Lower lobe of right lung (tissue), 2 donors: ENCODE results near the gene MFN2. TPM values are rescaled to one million over a fixed set of nuclear protein-coding genes. Genes with fewer than 3 reads are reported as not detected.
A peak's percentile ranks its signal among the peaks of the same experiment; 100 is the strongest.

ENCODE experiments used
- ATAC-seq, 2 donors: fragments of 200-7000 bp; cut with Tn5 transposase; one replicate each; pipeline ENCODE4 v1.9.1; 2020 to 2022; ENCODE audit warnings: mild to moderate bottlenecking in 2 of 2, moderate library complexity in 2 of 2
- DNase-seq: peaks from one replicate; pipeline ENCODE4 v3.0.0-alpha.2; 2020
- H3K27ac ChIP-seq: fragments of 200-600 bp; one replicate; pipeline ENCODE4 v1.8.0; 2022
- H3K27me3 ChIP-seq: fragments of 200-600 bp; one replicate; pipeline ENCODE4 v1.8.0; 2022; ENCODE audit warnings: low read depth
- H3K36me3 ChIP-seq: fragments of 200-600 bp; one replicate; pipeline ENCODE4 v1.8.0; 2022; ENCODE audit warnings: mild to moderate bottlenecking
- H3K4me1 ChIP-seq: fragments of 200-600 bp; one replicate; pipeline ENCODE4 v1.8.0; 2022
- H3K4me3 ChIP-seq: fragments of 200-600 bp; one replicate; pipeline ENCODE4 v1.8.0; 2022; ENCODE audit warnings: mild to moderate bottlenecking
- H3K9me3 ChIP-seq: fragments of 200-600 bp; one replicate; pipeline ENCODE4 v1.8.0; 2022
- intact Hi-C: fragments of 100-400 bp; cut with DNase I; formaldehyde crosslinking; loops from one replicate; pipeline ENCODE4 v1.11.0; 2022
- total RNA-seq: library from RNA; stranded (reverse); fragmentation: NEBNext Ultra II Directional; extraction: Animal tissue kit (Norgen Biotek cat#: 25700); gene quantifications from one replicate; pipeline ENCODE4 v1.2.1, GENCODE V29; 2021
- TF ChIP-seq, protein P1 (sequence below): fragments of 200-600 bp; IDR thresholded peaks from one replicate; pipeline ENCODE4 v1.8.0; 2022; ENCODE audit warnings: antibody characterized with exemption, mild to moderate bottlenecking
- donor health status: DM: no; HTN: yes; CAD: no; lungs with severe emphysema.

MFN2 gene
- total RNA-seq, 1 donor from 2014 or later, result 72.2 TPM

DNA sequence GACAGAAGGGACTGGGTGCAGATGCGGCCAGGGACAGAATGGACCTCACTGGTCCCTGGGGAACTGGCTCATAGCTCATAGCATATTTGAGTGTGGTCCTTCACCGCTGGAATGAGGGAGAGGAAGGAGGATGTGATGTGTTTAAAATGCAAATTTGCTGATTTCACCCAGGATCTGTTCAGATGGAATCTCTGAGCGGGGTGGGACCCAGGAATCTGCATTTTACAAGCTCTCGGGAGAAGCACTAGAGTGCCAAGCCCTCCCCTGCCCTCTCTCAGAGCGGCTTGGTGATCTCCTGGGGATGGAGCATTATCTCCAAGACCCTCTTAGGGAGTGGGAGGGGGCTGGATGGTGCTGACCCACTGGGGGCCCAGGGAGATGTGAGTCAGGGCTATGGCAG lies 22.8 kb upstream of the MFN2 start:
- TF ChIP-seq, protein P1, sequence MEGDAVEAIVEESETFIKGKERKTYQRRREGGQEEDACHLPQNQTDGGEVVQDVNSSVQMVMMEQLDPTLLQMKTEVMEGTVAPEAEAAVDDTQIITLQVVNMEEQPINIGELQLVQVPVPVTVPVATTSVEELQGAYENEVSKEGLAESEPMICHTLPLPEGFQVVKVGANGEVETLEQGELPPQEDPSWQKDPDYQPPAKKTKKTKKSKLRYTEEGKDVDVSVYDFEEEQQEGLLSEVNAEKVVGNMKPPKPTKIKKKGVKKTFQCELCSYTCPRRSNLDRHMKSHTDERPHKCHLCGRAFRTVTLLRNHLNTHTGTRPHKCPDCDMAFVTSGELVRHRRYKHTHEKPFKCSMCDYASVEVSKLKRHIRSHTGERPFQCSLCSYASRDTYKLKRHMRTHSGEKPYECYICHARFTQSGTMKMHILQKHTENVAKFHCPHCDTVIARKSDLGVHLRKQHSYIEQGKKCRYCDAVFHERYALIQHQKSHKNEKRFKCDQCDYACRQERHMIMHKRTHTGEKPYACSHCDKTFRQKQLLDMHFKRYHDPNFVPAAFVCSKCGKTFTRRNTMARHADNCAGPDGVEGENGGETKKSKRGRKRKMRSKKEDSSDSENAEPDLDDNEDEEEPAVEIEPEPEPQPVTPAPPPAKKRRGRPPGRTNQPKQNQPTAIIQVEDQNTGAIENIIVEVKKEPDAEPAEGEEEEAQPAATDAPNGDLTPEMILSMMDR, result no peak
- no peak overlapping the region for H3K27ac ChIP-seq
- peaks cover 68% of the 10 kb centered on the region for H3K36me3 ChIP-seq
- H3K4me1 ChIP-seq, result peaks cover 14% of the 10 kb centered on the region
- H3K27me3 ChIP-seq, result no peaks in the 10 kb centered on the region
- ATAC-seq (no peak), DNase-seq (no peak)
- H3K4me3 ChIP-seq, result no peak overlapping the region
- H3K9me3 ChIP-seq, result no peaks in the 10 kb centered on the region
- intact Hi-C loops, result no loop called here

DNA sequence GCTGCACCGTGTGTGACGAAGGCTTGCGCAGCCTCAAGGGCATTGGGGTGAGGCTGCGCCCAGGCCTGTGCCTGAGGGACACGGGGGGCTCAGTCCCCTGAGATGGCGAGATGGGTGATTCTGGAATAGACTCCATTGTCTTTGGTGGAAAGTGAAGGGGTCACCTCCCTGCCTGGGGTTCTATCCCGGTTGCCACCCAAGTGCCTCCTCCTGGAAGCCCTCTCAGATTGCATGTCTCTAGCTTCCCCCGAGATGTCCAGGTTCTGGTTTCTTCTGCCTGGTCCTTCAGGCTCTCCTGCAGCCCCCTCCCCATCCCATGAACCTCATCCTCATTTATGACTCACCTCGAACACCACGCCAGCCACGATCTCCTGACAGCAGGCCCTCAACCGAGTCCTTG lies 22.3 kb upstream of the MFN2 start:
- Histone ChIP-seq H3K27me3 (no peaks in the 10 kb centered on the region), H3K4me1 (peaks cover 14% of the 10 kb centered on the region), H3K9me3 (no peaks in the 10 kb centered on the region), H3K36me3 (peaks cover 67% of the 10 kb centered on the region), H3K27ac (no peak overlapping the region), H3K4me3 (no peak overlapping the region)
- intact Hi-C loops, result no loop called here
- TF ChIP-seq, protein P1, result no peak
- ATAC-seq, result no peak
- DNase-seq, result no peak

DNA sequence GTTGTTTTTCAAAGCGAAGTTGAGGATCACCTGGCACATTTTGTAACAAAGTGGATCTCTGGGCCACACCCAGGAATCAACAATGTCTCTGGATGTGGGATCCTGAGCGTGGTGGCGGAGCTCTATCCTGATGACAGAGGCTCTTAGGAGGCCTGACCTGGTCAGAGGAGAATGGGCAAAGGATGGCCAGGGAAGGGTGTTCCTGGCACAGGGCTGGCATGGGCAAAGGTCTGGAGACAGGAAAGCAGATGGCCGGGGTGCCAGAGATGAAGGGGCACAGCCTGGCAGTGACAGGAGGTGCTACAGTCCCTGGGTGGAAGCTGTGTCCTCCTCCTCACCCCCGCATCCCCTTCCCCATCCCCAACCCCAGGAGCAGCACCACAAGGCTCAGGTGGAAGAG lies 20.0 kb upstream of the MFN2 start:
- Histone ChIP-seq H3K4me3 (no peak overlapping the region), H3K36me3 (peaks cover 87% of the 10 kb centered on the region), H3K27ac (no peak overlapping the region), H3K27me3 (no peaks in the 10 kb centered on the region), H3K4me1 (peaks cover 14% of the 10 kb centered on the region), H3K9me3 (no peaks in the 10 kb centered on the region)
- intact Hi-C loops, result no loop called here
- TF ChIP-seq, protein P1, result no peak
- ATAC-seq, result no peak
- DNase-seq, result no peak

DNA sequence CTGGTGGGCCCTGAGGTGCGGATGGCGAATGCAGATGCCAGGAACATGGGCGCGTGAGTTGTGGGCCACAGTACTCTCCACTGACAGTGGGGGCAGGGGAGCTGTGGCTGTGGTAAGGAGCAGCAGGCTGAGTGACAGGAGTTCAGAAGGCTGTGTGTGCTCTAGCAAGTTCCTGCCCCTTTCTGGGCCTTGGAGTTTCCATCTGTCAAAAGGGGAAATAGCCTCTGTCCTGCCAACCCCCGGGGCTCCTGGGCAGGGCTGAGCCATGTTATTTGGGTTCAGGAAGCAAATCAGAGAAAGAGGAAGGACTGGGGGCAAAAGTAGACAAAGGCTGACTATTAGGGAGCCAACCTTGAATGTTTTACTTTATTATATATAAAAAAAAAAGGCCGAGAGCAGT lies 19.5 kb upstream of the MFN2 start:
- intact Hi-C loops, result no loop called here
- H3K36me3 ChIP-seq, result peaks cover 91% of the 10 kb centered on the region
- H3K27ac ChIP-seq, result peak overlapping the region; percentile 73
- TF ChIP-seq, protein P1, result no peak
- H3K27me3 ChIP-seq, result no peaks in the 10 kb centered on the region
- ATAC-seq (peak; percentile 65 to 80), DNase-seq (peak; percentile 78)
- H3K4me1 ChIP-seq, result peaks cover 14% of the 10 kb centered on the region
- H3K4me3 ChIP-seq, result no peak overlapping the region
- H3K9me3 ChIP-seq, result no peaks in the 10 kb centered on the region

DNA sequence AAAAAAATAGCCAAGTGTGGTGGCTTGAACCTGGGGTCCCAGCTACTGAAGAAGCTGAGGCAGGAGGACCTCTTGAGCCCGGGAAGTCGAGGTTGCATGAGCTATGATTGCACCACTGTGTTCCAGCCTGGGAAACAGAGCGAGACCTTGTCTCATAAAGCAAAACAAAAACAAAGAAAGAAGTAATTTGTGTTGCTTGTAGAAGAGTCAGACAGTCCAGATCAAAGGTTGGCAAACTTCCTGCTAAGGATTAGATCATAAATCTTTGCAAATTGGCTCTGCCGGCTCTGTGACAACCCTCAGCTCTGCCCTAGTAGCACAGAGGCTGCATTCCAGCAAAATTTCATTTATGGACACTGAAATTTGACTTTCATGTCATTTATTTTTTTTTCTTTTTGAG lies 19.0 kb upstream of the MFN2 start:
- Histone ChIP-seq H3K9me3 (no peaks in the 10 kb centered on the region), H3K36me3 (peaks cover 94% of the 10 kb centered on the region), H3K4me1 (peaks cover 14% of the 10 kb centered on the region), H3K27ac (peak overlapping the region; percentile 73), H3K4me3 (no peak overlapping the region), H3K27me3 (no peaks in the 10 kb centered on the region)
- intact Hi-C loops, result no loop called here
- ATAC-seq (peak; percentile 14 to 29), DNase-seq (no peak)
- TF ChIP-seq, protein P1, result no peak

DNA sequence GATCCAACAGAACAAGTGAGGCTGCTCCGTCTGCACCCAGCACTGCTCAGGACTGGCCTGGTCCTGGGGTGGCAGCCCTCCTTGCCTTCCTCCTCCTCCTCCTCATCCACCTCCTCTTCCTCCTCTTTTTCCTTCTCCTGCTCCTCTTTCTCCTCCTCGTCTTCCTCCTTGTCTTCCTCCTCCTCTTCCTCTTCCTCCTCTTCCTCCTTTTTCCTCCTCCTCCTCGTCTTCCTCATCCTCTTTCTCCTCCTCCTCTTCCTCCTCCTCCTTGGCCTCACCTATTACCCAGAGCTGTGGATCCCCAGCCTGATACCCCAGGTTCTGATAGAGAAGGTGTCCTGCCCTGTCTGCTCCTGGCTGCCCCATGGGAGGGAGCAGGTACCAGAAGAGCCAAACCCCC lies 16.6 kb upstream of the MFN2 start:
- H3K27ac ChIP-seq, result no peak overlapping the region
- TF ChIP-seq, protein P1, result no peak
- H3K9me3 ChIP-seq, result no peaks in the 10 kb centered on the region
- no peak for ATAC-seq
- peaks cover 72% of the 10 kb centered on the region for H3K36me3 ChIP-seq
- DNase-seq, result no peak
- intact Hi-C loops, result no loop called here
- no peak overlapping the region for H3K4me3 ChIP-seq
- peaks cover 14% of the 10 kb centered on the region for H3K4me1 ChIP-seq
- no peaks in the 10 kb centered on the region for H3K27me3 ChIP-seq
